Liver (tissue), 9 donors: ENCODE data around the gene ETFBKMT. TPM values are rescaled to one million over a fixed set of nuclear protein-coding genes. Genes with fewer than 3 reads are reported as not detected.
A peak's percentile ranks its signal among the peaks of the same experiment; 100 is the strongest.

Source experiments
- DNase-seq: peaks from one replicate; pipeline ENCODE4 v3.0.0-alpha.2; 2017; ENCODE audit warnings: low spot score
- H3K27ac ChIP-seq, 2 donors: one replicate each; pipeline ENCODE4 v1.7.0; 2013; ENCODE audit warnings: inconsistent platforms in 2 of 2, low read length in 2 of 2, control low read depth in 1 of 2, low read depth in 1 of 2, mild to moderate bottlenecking in 1 of 2
- H3K27me3 ChIP-seq, 4 donors: one replicate each; pipeline versions ENCODE4 v1.6.1 to v1.7.0; 2013; ENCODE audit warnings: low read length in 3 of 4, inconsistent platforms in 1 of 4, mild to moderate bottlenecking in 1 of 4, moderate library complexity in 1 of 4; ENCODE audit not compliant: control insufficient read depth in 4 of 4, insufficient read depth in 4 of 4
- H3K36me3 ChIP-seq, 4 donors: one replicate each; pipeline versions ENCODE4 v1.6.1 to v1.7.0; 2013; ENCODE audit warnings: low read length in 3 of 4, mild to moderate bottlenecking in 3 of 4, low read depth in 1 of 4, moderate library complexity in 1 of 4; ENCODE audit not compliant: control insufficient read depth in 4 of 4, insufficient read depth in 3 of 4
- H3K4me1 ChIP-seq, 4 donors: one replicate each; pipeline versions ENCODE4 v1.6.1 to v1.7.0; 2013; ENCODE audit warnings: low read length in 3 of 4, mild to moderate bottlenecking in 3 of 4, moderate library complexity in 1 of 4; ENCODE audit not compliant: control insufficient read depth in 4 of 4, insufficient read depth in 4 of 4
- H3K4me3 ChIP-seq, 3 donors: one replicate each; pipeline versions ENCODE4 v1.6.1 to v1.7.0; 2013; ENCODE audit warnings: low read length in 3 of 3, control low read depth in 1 of 3, low read depth in 1 of 3, mild to moderate bottlenecking in 1 of 3
- H3K9ac ChIP-seq, 2 donors: one replicate each; pipeline ENCODE4 v1.7.0; 2013; ENCODE audit warnings: low read length in 2 of 2, mild to moderate bottlenecking in 2 of 2, moderate library complexity in 2 of 2, control low read depth in 1 of 2, low read depth in 1 of 2
- H3K9me3 ChIP-seq, 4 donors: one replicate each; pipeline versions ENCODE4 v1.6.1 to v1.7.0; 2013; ENCODE audit warnings: low read length in 3 of 4; ENCODE audit not compliant: control insufficient read depth in 4 of 4
- ATF3 ChIP-seq: IDR thresholded peaks from 2 replicates; pipeline ENCODE4 v1.6.1; 2016; ENCODE audit warnings: antibody characterized with exemption
- CTCF ChIP-seq: fragments of 150-350 bp; IDR thresholded peaks from 2 replicates; pipeline ENCODE4 v1.5.1; 2017; ENCODE audit warnings: improper control_type of control experiment, low read depth, low read length; ENCODE audit not compliant: missing input control
- EGR1 ChIP-seq, 2 donors: IDR thresholded peaks; 2 replicates each; pipeline ENCODE4 v1.6.1; 2016 to 2018; ENCODE audit warnings: antibody characterized with exemption in 2 of 2, low read depth in 2 of 2
- FOXA1 ChIP-seq: IDR thresholded peaks from 2 replicates; pipeline ENCODE4 v1.6.1; 2016; ENCODE audit warnings: antibody characterized with exemption
- FOXA2 ChIP-seq: IDR thresholded peaks from 2 replicates; pipeline ENCODE4 v1.6.1; 2016; ENCODE audit warnings: antibody characterized with exemption
- GABPA ChIP-seq, 2 donors: IDR thresholded peaks in 1 of 2; conservative IDR thresholded peaks in 1 of 2; 2 replicates each; pipeline ENCODE4 v1.6.1; 2016; ENCODE audit warnings: antibody characterized with exemption in 2 of 2, mild to moderate bottlenecking in 1 of 2, moderate library complexity in 1 of 2
- HNF4A ChIP-seq, 2 donors: conservative IDR thresholded peaks; 2 replicates each; pipeline ENCODE4 v1.6.1; 2016; ENCODE audit warnings: antibody characterized with exemption in 2 of 2, mild to moderate bottlenecking in 2 of 2
- HNF4G ChIP-seq: IDR thresholded peaks from 2 replicates; pipeline ENCODE4 v1.6.1; 2016; ENCODE audit warnings: antibody characterized with exemption
- JUND ChIP-seq, 2 donors: IDR thresholded peaks; 2 replicates each; pipeline ENCODE4 v1.6.1; 2016; ENCODE audit warnings: antibody characterized with exemption in 2 of 2
- MAX ChIP-seq: IDR thresholded peaks from 2 replicates; pipeline ENCODE4 v1.6.1; 2016; ENCODE audit warnings: antibody characterized with exemption
- NR2F2 ChIP-seq: IDR thresholded peaks from 2 replicates; pipeline ENCODE4 v1.6.1; 2016; ENCODE audit warnings: antibody characterized with exemption
- RAD21 ChIP-seq, 2 donors: IDR thresholded peaks; 2 replicates each; pipeline ENCODE4 v1.6.1; 2016; ENCODE audit warnings: antibody characterized with exemption in 2 of 2, mild to moderate bottlenecking in 2 of 2
- REST ChIP-seq: IDR thresholded peaks from 2 replicates; pipeline ENCODE4 v1.6.1; 2016; ENCODE audit warnings: antibody characterized with exemption, mild to moderate bottlenecking
- RXRA ChIP-seq, 2 donors: IDR thresholded peaks; 2 replicates each; pipeline ENCODE4 v1.6.1; 2017 to 2018; ENCODE audit warnings: antibody characterized with exemption in 2 of 2, mild to moderate bottlenecking in 1 of 2
- SP1 ChIP-seq: IDR thresholded peaks from 2 replicates; pipeline ENCODE4 v1.6.1; 2018; ENCODE audit warnings: antibody characterized with exemption, mild to moderate bottlenecking
- TAF1 ChIP-seq: conservative IDR thresholded peaks from 2 replicates; pipeline ENCODE4 v1.6.1; 2016; ENCODE audit warnings: antibody characterized with exemption, mild to moderate bottlenecking
- YY1 ChIP-seq: IDR thresholded peaks from 2 replicates; pipeline ENCODE4 v1.6.1; 2016; ENCODE audit warnings: antibody characterized with exemption, mild to moderate bottlenecking
- ZBTB33 ChIP-seq: IDR thresholded peaks from 2 replicates; pipeline ENCODE4 v1.6.1; 2016; ENCODE audit warnings: antibody characterized with exemption
- WGBS: extraction: QIAGEN DNeasy Blood & Tissue Kit; methylation state at CpG from one replicate; pipeline ENCODE4 v1.1.7; 2013; 5-methylcytosine and 5-hydroxymethylcytosine counted together
- polyA plus RNA-seq, 2 donors: library from polyadenylated mRNA; stranded (reverse) in 1 of 2; unstranded in 1 of 2; fragments of 200-250 nt in 1 of 2; fragments of >200 nt in 1 of 2; fragmentation: Nextera tagmentation in 1 of 2; extraction: Ambion mirVana in 1 of 2; gene quantifications; one replicate each; pipeline versions ENCODE4 v1.2.1 to v1.2.3, GENCODE V29; 2013 to 2015
- total RNA-seq, 2 donors: library from RNA; depleted of rRNA; stranded (reverse); fragments of >200 nt; gene quantifications; one replicate each; pipeline ENCODE4 v1.2.3, GENCODE V29; 2014
- donor health status: healthy.
- donor health status: healthy.
- donor health status: healthy.
- donor health status: healthy.
- donor health status: healthy.

ETFBKMT gene
- total and polyA plus RNA-seq, 4 donors: 1.9 to 4.8 (median 4.5) TPM

GRCh38 chr12:31682136-31682962, 22.9 kb downstream of the ETFBKMT start:
- no peak for TF ChIP-seq REST
- no peak for TF ChIP-seq NR2F2
- peak; percentile 84 for TF ChIP-seq CTCF
- no peak for TF ChIP-seq JUND (IDR thresholded peaks at IDR 0.05)
- TF ChIP-seq MAX: no peak
- no peak for TF ChIP-seq EGR1 (IDR thresholded peaks at IDR 0.05; ENCODE audit: low read depth in 2 of 2)
- no peak for TF ChIP-seq ATF3
- TF ChIP-seq GABPA (IDR thresholded peaks at IDR 0.05 in 1 of 2, conservative IDR thresholded peaks at IDR 0.05 in 1 of 2): no peak
- TF ChIP-seq YY1: peak; percentile 73
- TF ChIP-seq RAD21 (IDR thresholded peaks at IDR 0.05): peak; percentile 97 to 98
- TF ChIP-seq FOXA2: no peak
- TF ChIP-seq HNF4A (conservative IDR thresholded peaks at IDR 0.05): peak in 1 of 2 donors; percentile 7
- TF ChIP-seq SP1: no peak
- TF ChIP-seq FOXA1: no peak
- no peak for TF ChIP-seq HNF4G
- no peak for TF ChIP-seq ZBTB33
- TF ChIP-seq RXRA (IDR thresholded peaks at IDR 0.05): peak in 1 of 2 donors; percentile 24
- TF ChIP-seq TAF1: no peak
- Histone ChIP-seq H3K9me3 (peaks cover 0 to 6% (median 4%) of the 10 kb centered on the region in 4 donors), H3K9ac (no peak overlapping the region), H3K36me3 (no peaks in the 10 kb centered on the region), H3K27me3 (no peaks in the 10 kb centered on the region), H3K27ac (no peak overlapping the region), H3K4me1 (no peaks in the 10 kb centered on the region), H3K4me3 (no peak overlapping the region)
- WGBS: 49% methylated on average over 10 of the region's 10 CpGs
- peak; percentile 64 for DNase-seq
